Smooth muscle cell (in vitro differentiated cells): Measurements from ENCODE around the gene ADCY6. TPM values are rescaled to one million over a fixed set of nuclear protein-coding genes. Genes with fewer than 3 reads are reported as not detected.

Experiments
- DNase-seq: peaks from one replicate; lab custom pipeline; 2025; ENCODE audit not compliant: unreplicated experiment; lab: John Stamatoyannopoulos, UW
- H2AFZ ChIP-seq: fragments of 200-600 bp; sonication (generic); 2 replicates; pipeline ENCODE4 v1.6.0; 2016; ENCODE audit warnings: antibody characterized with exemption, low read depth, mild to moderate bottlenecking
- H3F3A ChIP-seq: fragments of 200-600 bp; sonication (generic); 2 replicates; pipeline ENCODE4 v1.6.0; 2017; ENCODE audit warnings: antibody characterized with exemption, low read depth
- H3K27ac ChIP-seq: fragments of 200-600 bp; sonication (generic); 2 replicates; pipeline ENCODE4 v1.5.1; 2016; ENCODE audit warnings: low read depth, mild to moderate bottlenecking
- H3K27me3 ChIP-seq: fragments of 200-600 bp; sonication (generic); 2 replicates; pipeline ENCODE4 v1.6.1; 2016; ENCODE audit warnings: low read depth, mild to moderate bottlenecking
- H3K36me3 ChIP-seq: fragments of 200-600 bp; sonication (generic); 2 replicates; pipeline ENCODE4 v1.5.1; 2016; ENCODE audit warnings: low read depth
- H3K4me1 ChIP-seq: fragments of 200-600 bp; sonication (generic); 2 replicates; pipeline ENCODE4 v1.5.1; 2016; ENCODE audit warnings: low read depth
- H3K4me2 ChIP-seq: fragments of 200-600 bp; sonication (generic); 2 replicates; pipeline ENCODE4 v1.6.0; 2016; ENCODE audit warnings: mild to moderate bottlenecking
- H3K4me3 ChIP-seq: fragments of 200-600 bp; sonication (generic); 2 replicates; pipeline ENCODE4 v1.5.1; 2016; ENCODE audit warnings: mild to moderate bottlenecking
- H3K79me2 ChIP-seq: fragments of 200-600 bp; sonication (generic); 2 replicates; pipeline ENCODE4 v1.6.0; 2016; ENCODE audit warnings: low read depth, mild to moderate bottlenecking
- H3K9ac ChIP-seq: fragments of 200-600 bp; sonication (generic); 2 replicates; pipeline ENCODE4 v1.6.0; 2016; ENCODE audit warnings: low read depth
- H3K9me3 ChIP-seq: fragments of 200-600 bp; sonication (generic); replicated peaks from 2 replicates; pipeline ENCODE4 v1.5.1; 2016; ENCODE audit warnings: low read depth
- H4K20me1 ChIP-seq: fragments of 200-600 bp; sonication (generic); 2 replicates; pipeline ENCODE4 v1.6.0; 2016; ENCODE audit warnings: low read depth
- CTCF ChIP-seq: fragments of 200-600 bp; sonication (generic); IDR thresholded peaks from 2 replicates; pipeline ENCODE4 v1.5.1; 2017; ENCODE audit warnings: borderline replicate concordance, mild to moderate bottlenecking, antibody characterized with exemption; ENCODE audit not compliant: insufficient read depth, poor library complexity, severe bottlenecking
- WGBS: methylation state at CpG from one replicate; pipeline ENCODE4 v1.1.7; 2016; ENCODE audit warnings: low lambda C conversion rate; 5-methylcytosine and 5-hydroxymethylcytosine counted together
- polyA plus RNA-seq: library from polyadenylated mRNA; unstranded; fragments of >200 nt; fragmentation: Nextera tagmentation; extraction: Ambion mirVana; gene quantifications from 2 replicates; pipeline ENCODE4 v1.2.1, GENCODE V29; 2016
- total RNA-seq: library from RNA; depleted of rRNA; stranded (reverse); fragments of >200 nt; gene quantifications from 2 replicates; pipeline ENCODE4 v1.2.3, GENCODE V29; 2014

ADCY6 gene
- total and polyA plus RNA-seq, 2 experiments from 2014 or later, result 21.5 to 23.4 TPM

DNA sequence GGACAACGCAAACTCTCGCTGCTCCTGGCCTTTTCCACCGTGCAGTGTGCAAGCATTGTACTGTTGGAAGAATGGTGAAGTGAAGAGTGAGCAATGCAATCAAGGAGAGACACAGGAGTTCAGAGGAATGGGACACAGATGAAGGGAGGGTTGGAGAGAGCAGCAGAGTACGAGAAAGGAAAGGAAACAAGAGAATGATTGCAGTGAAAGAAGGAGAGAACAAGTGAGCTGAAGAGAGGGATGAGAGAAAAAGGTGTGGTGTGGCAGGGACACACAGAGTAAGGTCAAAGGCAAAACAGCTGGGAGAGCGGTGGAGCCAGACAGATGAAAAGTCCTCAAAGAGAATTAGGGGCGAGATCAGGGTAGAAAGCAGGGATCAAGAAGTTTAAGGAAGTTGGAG lies 42.4 kb upstream of the ADCY6 start:
- Histone ChIP-seq H3F3A (no peaks in the 10 kb centered on the region), H3K27me3 (no peaks in the 10 kb centered on the region), H3K9me3 (no peaks in the 10 kb centered on the region), H3K4me2 (no peak overlapping the region), H3K27ac (no peak overlapping the region), H4K20me1 (peaks cover 15% of the 10 kb centered on the region), H3K36me3 (peaks cover 17% of the 10 kb centered on the region), H3K4me3 (no peak overlapping the region), H3K4me1 (no peaks in the 10 kb centered on the region), H3K79me2 (no peaks in the 10 kb centered on the region), H3K9ac (no peak overlapping the region), H2AFZ (no peak overlapping the region)
- WGBS, result over 99% methylated on average over 6 of the region's 6 CpGs
- TF ChIP-seq CTCF, result no peak
- no peak for DNase-seq

GRCh38 chr12:48828841-48829575 lies 40.1 kb upstream of the ADCY6 start:
- no peak overlapping the region for H2AFZ ChIP-seq
- H3K36me3 ChIP-seq, result peaks cover 7% of the 10 kb centered on the region
- TF ChIP-seq CTCF, result no peak
- DNase-seq, result no peak
- no peaks in the 10 kb centered on the region for H3K79me2 ChIP-seq
- H3K9me3 ChIP-seq, result no peaks in the 10 kb centered on the region
- H4K20me1 ChIP-seq, result peaks cover 15% of the 10 kb centered on the region
- H3K27ac ChIP-seq, result no peak overlapping the region
- H3K4me2 ChIP-seq, result no peak overlapping the region
- H3F3A ChIP-seq, result no peaks in the 10 kb centered on the region
- no peaks in the 10 kb centered on the region for H3K27me3 ChIP-seq
- WGBS, result 97% methylated on average over 16 of the region's 16 CpGs
- H3K9ac ChIP-seq, result no peak overlapping the region
- no peak overlapping the region for H3K4me3 ChIP-seq
- no peaks in the 10 kb centered on the region for H3K4me1 ChIP-seq

DNA sequence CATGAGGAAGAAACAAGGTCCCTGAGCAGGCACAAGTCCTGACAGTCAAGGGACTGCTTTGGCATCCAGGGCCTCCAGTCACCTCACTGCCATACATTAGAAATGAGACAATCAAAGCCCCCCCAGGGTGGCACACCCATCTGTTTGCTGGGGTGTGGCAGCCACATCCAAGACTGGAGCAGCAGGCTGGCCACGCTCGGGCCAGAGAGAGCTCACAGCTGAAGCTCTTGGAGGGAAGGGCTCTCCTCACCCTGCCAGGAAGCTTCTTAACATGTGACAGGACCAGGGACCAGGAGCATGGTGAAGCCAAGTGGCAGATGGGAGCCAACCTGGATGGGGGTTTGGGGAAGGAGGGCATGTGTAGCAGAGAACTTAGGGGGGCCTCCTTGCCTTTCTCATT lies 39.4 kb upstream of the ADCY6 start:
- WGBS, result 94% methylated on average over 2 of the region's 2 CpGs
- no peak for DNase-seq
- Histone ChIP-seq H3K36me3 (peaks cover under 1% of the 10 kb centered on the region), H3K4me3 (no peak overlapping the region), H3F3A (no peaks in the 10 kb centered on the region), H3K27ac (no peak overlapping the region), H2AFZ (no peak overlapping the region), H3K9me3 (no peaks in the 10 kb centered on the region), H3K4me1 (no peaks in the 10 kb centered on the region), H3K79me2 (no peaks in the 10 kb centered on the region), H4K20me1 (peaks cover 15% of the 10 kb centered on the region), H3K27me3 (no peaks in the 10 kb centered on the region), H3K9ac (no peak overlapping the region), H3K4me2 (no peak overlapping the region)
- TF ChIP-seq CTCF, result no peak
